IPS DF 4.7 (cell line): ENCODE results near the gene SLC35B1.
"Not testable (repeated sequence)": the region's sequence is repeated elsewhere in the genome, so short reads cannot be mapped to it uniquely, and the experiment has no call there.

Experiments
- DNase-seq: peaks from one replicate; pipeline ENCODE4 v3.0.0-alpha.2; 2013; ENCODE audit warnings: low spot score; ENCODE audit errors: extremely low read depth

Gene SLC35B1

GRCh38 chr17:49734515-49735490 lies 27.0 kb upstream of the SLC35B1 start:
- no peak for DNase-seq

- DNase-seq: no peak
Observed at GRCh38 chr17:49731435-49731831, 23.7 kb upstream of the SLC35B1 start.

GRCh38 chr17:49730785-49731434 lies 23.1 kb upstream of the SLC35B1 start:
- no peak for DNase-seq

- no peak for DNase-seq
Observed at GRCh38 chr17:49730078-49730784, 22.5 kb upstream of the SLC35B1 start.

GRCh38 chr17:49729069-49729468 lies 21.3 kb upstream of the SLC35B1 start:
- DNase-seq: no peak

- no peak for DNase-seq
Observed at GRCh38 chr17:49728425-49728824, 20.7 kb upstream of the SLC35B1 start.

- DNase-seq: no peak
Observed at GRCh38 chr17:49727380-49727779, 19.6 kb upstream of the SLC35B1 start.

GRCh38 chr17:49725452-49726130 lies 17.8 kb upstream of the SLC35B1 start:
- DNase-seq: no peak

GRCh38 chr17:49724552-49724951 lies 16.8 kb upstream of the SLC35B1 start:
- DNase-seq: not testable (repeated sequence)

GRCh38 chr17:49723423-49723822 lies 15.7 kb upstream of the SLC35B1 start:
- DNase-seq: no peak

- DNase-seq: no peak
Observed at GRCh38 chr17:49722066-49722465, 14.3 kb upstream of the SLC35B1 start.

GRCh38 chr17:49717371-49717861 lies 9.7 kb upstream of the SLC35B1 start:
- DNase-seq: no peak

GRCh38 chr17:49716668-49717364 lies 9.1 kb upstream of the SLC35B1 start:
- no peak for DNase-seq

- DNase-seq: no peak
Observed at GRCh38 chr17:49715717-49716279, 8.0 kb upstream of the SLC35B1 start.

GRCh38 chr17:49715216-49715615 lies 7.5 kb upstream of the SLC35B1 start:
- no peak for DNase-seq

GRCh38 chr17:49708515-49709183 lies 885 bp upstream of the SLC35B1 start:
- no peak for DNase-seq

- no peak for DNase-seq
Observed at GRCh38 chr17:49707246-49707607, 537 bp downstream of the SLC35B1 start.

- DNase-seq: no peak
Observed at GRCh38 chr17:49705254-49705653, 2.5 kb downstream of the SLC35B1 start.

- no peak for DNase-seq
Observed at GRCh38 chr17:49703557-49704277, 4.0 kb downstream of the SLC35B1 start.
